Endodermal cell (in vitro differentiated cells): ENCODE data around the gene BRD1. TPM values are rescaled to one million over a fixed set of nuclear protein-coding genes. Genes with fewer than 3 reads are reported as not detected.

Source experiments
- DNase-seq: peaks from one replicate; pipeline ENCODE4 v3.0.0-alpha.2; 2017
- H3K27ac ChIP-seq: 2 replicates; pipeline ENCODE4 v1.5.1; 2013; ENCODE audit warnings: mild to moderate bottlenecking, low read depth, low read length, moderate library complexity
- H3K27me3 ChIP-seq: 2 replicates; pipeline ENCODE4 v1.6.1; 2013; ENCODE audit warnings: mild to moderate bottlenecking, low read length, moderate library complexity; ENCODE audit not compliant: insufficient read depth, control insufficient read depth, poor library complexity, severe bottlenecking
- H3K36me3 ChIP-seq: 2 replicates; pipeline ENCODE4 v1.7.0; 2013; ENCODE audit warnings: mild to moderate bottlenecking, low read length, moderate library complexity; ENCODE audit not compliant: control insufficient read depth, insufficient read depth
- H3K4me1 ChIP-seq: one replicate; pipeline ENCODE4 v1.7.0; 2013; ENCODE audit warnings: low read length; ENCODE audit not compliant: control insufficient read depth, insufficient read depth
- H3K4me3 ChIP-seq: 2 replicates; pipeline ENCODE4 v1.5.1; 2013; ENCODE audit warnings: mild to moderate bottlenecking, low read length, moderate library complexity
- H3K9ac ChIP-seq: 2 replicates; pipeline ENCODE4 v1.6.1; 2013; ENCODE audit warnings: mild to moderate bottlenecking, low read length, moderate library complexity; ENCODE audit not compliant: poor library complexity, severe bottlenecking; ENCODE audit errors: extremely low read depth
- H3K9me3 ChIP-seq: 2 replicates; pipeline ENCODE4 v1.6.1; 2013; ENCODE audit warnings: mild to moderate bottlenecking, low read length, moderate library complexity; ENCODE audit not compliant: control insufficient read depth
- H3K27ac Mint-ChIP-seq: 2 replicates; pipeline ENCODE4 v1.8.0; 2020; ENCODE audit warnings: mixed read lengths
- H3K27me3 Mint-ChIP-seq: 2 replicates; pipeline ENCODE4 v1.8.0; 2021; ENCODE audit warnings: mild to moderate bottlenecking, mixed read lengths; ENCODE audit not compliant: insufficient read depth
- H3K36me3 Mint-ChIP-seq: 2 replicates; pipeline ENCODE4 v1.8.0; 2020; ENCODE audit warnings: low read depth, mixed read lengths
- H3K4me1 Mint-ChIP-seq: 2 replicates; pipeline ENCODE4 v1.8.0; 2020; ENCODE audit warnings: mixed read lengths
- H3K4me3 Mint-ChIP-seq: 2 replicates; pipeline ENCODE4 v1.8.0; 2020; ENCODE audit warnings: mild to moderate bottlenecking, moderate library complexity, mixed read lengths
- H3K9me3 Mint-ChIP-seq: 2 replicates; pipeline ENCODE4 v1.8.0; 2020; ENCODE audit warnings: mild to moderate bottlenecking, mixed read lengths
- WGBS, 2 experiments: methylation state at CpG; one replicate each; pipeline versions ENCODE4 v1.1.5 to v1.1.7; 2013; ENCODE audit warnings: missing lambda C conversion rate in 2 of 2, mixed read lengths in 1 of 2; ENCODE audit not compliant: insufficient coverage in 1 of 2, insufficient read length in 1 of 2; 5-methylcytosine and 5-hydroxymethylcytosine counted together
- total RNA-seq, 2 donors: library from RNA; stranded (reverse); fragmentation: NEBNext Ultra II Directional in 1 of 2; extraction: Animal tissue kit (Norgen Biotek cat#: 25700) in 1 of 2; gene quantifications; 2 replicates in 1 of 2; 3 replicates in 1 of 2; pipeline ENCODE4 v1.2.1, GENCODE V29; 2021
- TF ChIP-seq, protein P1 (sequence below): fragments of 200-600 bp; sonication (generic); conservative IDR thresholded peaks from 2 replicates; pipeline ENCODE4 v1.5.0; 2021; ENCODE audit warnings: antibody characterized with exemption, mild to moderate bottlenecking

BRD1 gene
- total RNA-seq, 2 donors from 2014 or later, result 49.5 to 54.9 TPM

DNA sequence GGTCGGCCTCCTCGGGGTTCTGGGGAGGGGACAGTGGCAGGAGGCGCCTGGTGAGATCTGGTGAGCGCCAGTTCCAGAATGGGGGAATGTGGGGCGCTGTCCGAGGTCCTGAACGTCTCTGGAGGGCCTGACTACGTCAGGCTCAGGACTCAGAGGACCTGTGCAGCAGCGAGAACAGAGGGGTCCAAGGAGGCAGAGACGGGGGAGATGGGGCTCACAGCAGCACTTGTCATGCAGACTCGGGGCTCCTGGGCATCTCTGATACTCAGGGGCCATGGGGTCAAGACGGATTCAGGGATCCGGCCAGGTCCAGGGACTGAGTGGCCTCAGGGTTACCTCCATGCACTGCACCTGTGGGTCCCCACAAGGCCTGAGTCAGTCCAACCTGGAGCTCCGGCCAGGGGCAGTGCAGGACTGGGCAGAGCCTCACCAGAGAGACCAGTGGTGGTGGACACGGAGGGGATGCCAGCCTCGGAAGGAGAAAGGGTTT is 92.2 kb downstream of the BRD1 start:
- H3K9me3 Mint-ChIP-seq, result peaks cover 29% of the 10 kb centered on the region
- H3K4me3 ChIP-seq, result no peak overlapping the region
- H3K4me3 Mint-ChIP-seq, result no peak overlapping the region
- TF ChIP-seq, protein P1, sequence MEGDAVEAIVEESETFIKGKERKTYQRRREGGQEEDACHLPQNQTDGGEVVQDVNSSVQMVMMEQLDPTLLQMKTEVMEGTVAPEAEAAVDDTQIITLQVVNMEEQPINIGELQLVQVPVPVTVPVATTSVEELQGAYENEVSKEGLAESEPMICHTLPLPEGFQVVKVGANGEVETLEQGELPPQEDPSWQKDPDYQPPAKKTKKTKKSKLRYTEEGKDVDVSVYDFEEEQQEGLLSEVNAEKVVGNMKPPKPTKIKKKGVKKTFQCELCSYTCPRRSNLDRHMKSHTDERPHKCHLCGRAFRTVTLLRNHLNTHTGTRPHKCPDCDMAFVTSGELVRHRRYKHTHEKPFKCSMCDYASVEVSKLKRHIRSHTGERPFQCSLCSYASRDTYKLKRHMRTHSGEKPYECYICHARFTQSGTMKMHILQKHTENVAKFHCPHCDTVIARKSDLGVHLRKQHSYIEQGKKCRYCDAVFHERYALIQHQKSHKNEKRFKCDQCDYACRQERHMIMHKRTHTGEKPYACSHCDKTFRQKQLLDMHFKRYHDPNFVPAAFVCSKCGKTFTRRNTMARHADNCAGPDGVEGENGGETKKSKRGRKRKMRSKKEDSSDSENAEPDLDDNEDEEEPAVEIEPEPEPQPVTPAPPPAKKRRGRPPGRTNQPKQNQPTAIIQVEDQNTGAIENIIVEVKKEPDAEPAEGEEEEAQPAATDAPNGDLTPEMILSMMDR, result no peak
- H3K27ac Mint-ChIP-seq, result no peak overlapping the region
- H3K27me3 Mint-ChIP-seq, result peaks cover 5% of the 10 kb centered on the region
- DNase-seq, result peak; percentile 91
- no peaks in the 10 kb centered on the region for H3K4me1 Mint-ChIP-seq
- no peaks in the 10 kb centered on the region for H3K36me3 ChIP-seq
- no peaks in the 10 kb centered on the region for H3K4me1 ChIP-seq
- H3K9me3 ChIP-seq, result no peaks in the 10 kb centered on the region
- H3K36me3 Mint-ChIP-seq, result no peaks in the 10 kb centered on the region
- H3K27ac ChIP-seq, result no peak overlapping the region
- H3K27me3 ChIP-seq, result peaks cover 18% of the 10 kb centered on the region
- WGBS, 2 experiments, result 18 to 36% methylated on average over 14 to 16 of the region's 16 CpGs
- H3K9ac ChIP-seq, result no peak overlapping the region

DNA sequence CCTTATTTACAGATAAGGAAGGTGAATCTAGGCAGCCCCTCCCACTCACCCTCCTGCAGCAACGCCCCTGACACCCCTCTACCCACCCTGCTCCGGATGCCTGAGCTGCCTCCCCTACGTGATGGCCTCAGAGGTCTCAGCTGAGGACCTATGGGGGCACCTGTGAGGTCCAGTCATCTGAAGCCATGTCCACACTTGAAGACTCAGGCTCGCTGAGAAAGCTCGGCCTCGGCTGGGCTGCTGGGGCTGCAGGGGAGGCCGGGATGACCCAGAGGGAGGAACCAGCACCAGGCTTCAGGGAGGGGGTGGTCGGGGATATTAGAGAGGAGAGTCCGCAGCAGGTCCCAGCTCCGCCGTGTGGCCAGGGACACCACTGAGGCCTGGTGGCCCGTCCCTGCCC is 92.8 kb downstream of the BRD1 start:
- Mint-ChIP-seq H3K9me3 (peaks cover 27% of the 10 kb centered on the region), H3K4me1 (no peaks in the 10 kb centered on the region), H3K36me3 (no peaks in the 10 kb centered on the region), H3K27me3 (peaks cover 5% of the 10 kb centered on the region), H3K4me3 (no peak overlapping the region), H3K27ac (no peak overlapping the region)
- Histone ChIP-seq H3K4me1 (no peaks in the 10 kb centered on the region), H3K9ac (no peak overlapping the region), H3K4me3 (no peak overlapping the region), H3K27ac (no peak overlapping the region), H3K9me3 (no peaks in the 10 kb centered on the region), H3K36me3 (no peaks in the 10 kb centered on the region), H3K27me3 (peaks cover 19% of the 10 kb centered on the region)
- DNase-seq, result peak; percentile 22
- whole genome bisulfite sequencing, 2 experiments, result 83 to 86% methylated on average over 1 to 12 of the region's 12 CpGs
- TF ChIP-seq, protein P1, result no peak

DNA sequence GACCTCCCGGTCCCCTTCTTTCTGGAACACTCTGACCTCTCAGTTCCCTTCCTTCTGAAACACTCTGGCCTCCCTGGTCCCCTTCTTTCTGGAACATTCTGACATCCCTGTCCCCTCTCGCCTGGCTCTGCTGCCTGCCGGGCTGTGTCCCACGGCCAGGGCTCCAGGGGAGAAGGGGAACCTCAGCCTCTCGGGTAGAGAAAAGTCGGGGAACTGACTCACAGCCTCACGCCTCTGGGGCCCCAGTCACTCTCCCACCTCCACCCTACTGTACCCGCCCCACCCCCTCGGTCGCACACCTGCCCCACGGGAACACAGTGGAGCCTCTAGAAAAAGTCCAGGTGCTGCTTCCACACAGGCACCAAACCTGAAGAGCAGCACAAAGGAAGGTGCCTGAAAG is 93.3 kb downstream of the BRD1 start:
- H3K36me3 Mint-ChIP-seq, result no peaks in the 10 kb centered on the region
- peak; percentile 13 for DNase-seq
- H3K4me1 ChIP-seq, result no peaks in the 10 kb centered on the region
- H3K4me3 Mint-ChIP-seq, result no peak overlapping the region
- TF ChIP-seq, protein P1, result no peak
- no peak overlapping the region for H3K4me3 ChIP-seq
- no peaks in the 10 kb centered on the region for H3K9me3 ChIP-seq
- no peak overlapping the region for H3K9ac ChIP-seq
- no peaks in the 10 kb centered on the region for H3K36me3 ChIP-seq
- peaks cover 22% of the 10 kb centered on the region for H3K9me3 Mint-ChIP-seq
- WGBS, 2 experiments, result 78 to 80% methylated on average over 7 to 11 of the region's 11 CpGs
- H3K27ac Mint-ChIP-seq, result no peak overlapping the region
- no peak overlapping the region for H3K27ac ChIP-seq
- H3K27me3 ChIP-seq, result peaks cover 19% of the 10 kb centered on the region
- peaks cover 5% of the 10 kb centered on the region for H3K27me3 Mint-ChIP-seq
- H3K4me1 Mint-ChIP-seq, result no peaks in the 10 kb centered on the region
